Stimulated activated naive B cell treated with anti-CD40 and anti-IgM and Interleukin-4, amounts not matched to agents 10 μg/mL and 1 μg/mL and 100 μg/mL, for 72 hours (primary cell): ENCODE measurements around the gene RDH13.
"Not testable (repeated sequence)": the region's sequence is repeated elsewhere in the genome, so short reads cannot be mapped to it uniquely, and the experiment has no call there.

Source experiments
- ATAC-seq, 2 donors: fragments of 150-1000 bp; cut with Tn5 transposase; replicated peaks; 2 replicates each; pipeline ENCODE4 v1.10.0; 2021; ENCODE audit warnings: moderate library complexity in 1 of 2
- DNase-seq: peaks from one replicate; pipeline ENCODE4 v3.0.0; 2021
- H3K27ac Mint-ChIP-seq: one replicate; pipeline ENCODE4 v1.8.0; 2022; ENCODE audit warnings: mild to moderate bottlenecking, mixed read lengths
- H3K27me3 Mint-ChIP-seq, 2 donors: one replicate each; pipeline ENCODE4 v1.8.0; 2022; ENCODE audit warnings: mixed read lengths in 2 of 2
- H3K36me3 Mint-ChIP-seq, 2 donors: one replicate each; pipeline ENCODE4 v1.8.0; 2022; ENCODE audit warnings: mixed read lengths in 2 of 2, mild to moderate bottlenecking in 1 of 2
- H3K4me1 Mint-ChIP-seq, 2 donors: one replicate each; pipeline ENCODE4 v1.8.0; 2022; ENCODE audit warnings: mixed read lengths in 2 of 2, mild to moderate bottlenecking in 1 of 2
- H3K4me3 Mint-ChIP-seq, 2 donors: one replicate each; pipeline ENCODE4 v1.8.0; 2022; ENCODE audit warnings: mild to moderate bottlenecking in 2 of 2, mixed read lengths in 2 of 2, moderate library complexity in 1 of 2
- H3K9me3 Mint-ChIP-seq, 2 donors: one replicate each; pipeline ENCODE4 v1.8.0; 2022; ENCODE audit warnings: mixed read lengths in 2 of 2, mild to moderate bottlenecking in 1 of 2

The RDH13 gene, protein sequence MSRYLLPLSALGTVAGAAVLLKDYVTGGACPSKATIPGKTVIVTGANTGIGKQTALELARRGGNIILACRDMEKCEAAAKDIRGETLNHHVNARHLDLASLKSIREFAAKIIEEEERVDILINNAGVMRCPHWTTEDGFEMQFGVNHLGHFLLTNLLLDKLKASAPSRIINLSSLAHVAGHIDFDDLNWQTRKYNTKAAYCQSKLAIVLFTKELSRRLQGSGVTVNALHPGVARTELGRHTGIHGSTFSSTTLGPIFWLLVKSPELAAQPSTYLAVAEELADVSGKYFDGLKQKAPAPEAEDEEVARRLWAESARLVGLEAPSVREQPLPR

GRCh38 chr19:55062735-55063491 lies at the start of gene RDH13:
Gene RDH13 (minus strand): TSS chr19:55063148. CDS start chr19:55063032, 116 bp downstream.
- peak within 1 kb of the TSS; percentile 88 to 90 for H3K4me3 Mint-ChIP-seq
- peaks cover 5 to 12% of the 10 kb centered on the region in 2 donors for H3K4me1 Mint-ChIP-seq
- H3K9me3 Mint-ChIP-seq, result peaks cover 0 to 2% of the 10 kb centered on the region in 2 donors
- DNase-seq (peak; percentile 91), ATAC-seq (peak; percentile 99 to 100)
- peaks cover 14 to 16% of the 10 kb centered on the region in 2 donors for H3K36me3 Mint-ChIP-seq
- peak within 1 kb of the TSS; percentile 92 for H3K27ac Mint-ChIP-seq
- peaks cover 21 to 24% of the 10 kb centered on the region in 2 donors for H3K27me3 Mint-ChIP-seq

GRCh38 chr19:55112246-55112776 lies 49.4 kb upstream of the RDH13 start:
- Mint-ChIP-seq H3K36me3 (peaks cover 29 to 39% of the 10 kb centered on the region in 2 donors), H3K4me1 (peaks cover 32 to 44% of the 10 kb centered on the region in 2 donors), H3K4me3 (no peak overlapping the region), H3K27me3 (no peaks in the 10 kb centered on the region), H3K9me3 (no peaks in the 10 kb centered on the region), H3K27ac (no peak overlapping the region)
- ATAC-seq, result no peak
- DNase-seq, result no peak

- Mint-ChIP-seq H3K36me3 (peaks cover 30 to 42% of the 10 kb centered on the region in 2 donors), H3K27me3 (no peaks in the 10 kb centered on the region), H3K27ac (no peak overlapping the region), H3K9me3 (no peaks in the 10 kb centered on the region), H3K4me1 (peaks cover 30 to 44% of the 10 kb centered on the region in 2 donors), H3K4me3 (no peak overlapping the region)
- DNase-seq (no peak), ATAC-seq (no peak)
Measured at GRCh38 chr19:55111238-55111831, 48.4 kb upstream of the RDH13 start.

GRCh38 chr19:55109527-55110291 lies 46.8 kb upstream of the RDH13 start:
- Mint-ChIP-seq H3K27me3 (no peaks in the 10 kb centered on the region), H3K36me3 (peaks cover 28 to 47% of the 10 kb centered on the region in 2 donors), H3K4me1 (peaks cover 20 to 29% of the 10 kb centered on the region in 2 donors), H3K27ac (no peak overlapping the region), H3K4me3 (no peak overlapping the region), H3K9me3 (no peaks in the 10 kb centered on the region)
- ATAC-seq (no peak), DNase-seq (no peak)

GRCh38 chr19:55107252-55107651 lies 44.3 kb upstream of the RDH13 start:
- not testable (repeated sequence) for ATAC-seq, H3K27me3 Mint-ChIP-seq, H3K9me3 Mint-ChIP-seq, H3K4me3 Mint-ChIP-seq, H3K27ac Mint-ChIP-seq, DNase-seq
- Mint-ChIP-seq H3K36me3 (peaks cover 42 to 58% of the 10 kb centered on the region in 2 donors), H3K4me1 (peaks cover 10 to 13% of the 10 kb centered on the region in 2 donors)

- DNase-seq (no peak), ATAC-seq (no peak)
- H3K36me3 Mint-ChIP-seq, result peaks cover 45 to 64% of the 10 kb centered on the region in 2 donors
- H3K9me3 Mint-ChIP-seq, result no peaks in the 10 kb centered on the region
- H3K27ac Mint-ChIP-seq, result no peak overlapping the region
- no peaks in the 10 kb centered on the region for H3K27me3 Mint-ChIP-seq
- H3K4me1 Mint-ChIP-seq, result peaks cover 12 to 13% of the 10 kb centered on the region in 2 donors
- no peak overlapping the region for H3K4me3 Mint-ChIP-seq
Measured at GRCh38 chr19:55106591-55106990, 43.6 kb upstream of the RDH13 start.

- Mint-ChIP-seq H3K36me3 (peaks cover 43 to 63% of the 10 kb centered on the region in 2 donors), H3K4me3 (no peak overlapping the region), H3K27ac (no peak overlapping the region), H3K27me3 (no peaks in the 10 kb centered on the region), H3K4me1 (peaks cover 6 to 8% of the 10 kb centered on the region in 2 donors), H3K9me3 (no peaks in the 10 kb centered on the region)
- no peak for DNase-seq
- ATAC-seq, result no peak
Measured at GRCh38 chr19:55105237-55105636, 42.3 kb upstream of the RDH13 start.

GRCh38 chr19:55103190-55103589 lies 40.2 kb upstream of the RDH13 start:
- Mint-ChIP-seq H3K9me3 (no peaks in the 10 kb centered on the region), H3K27me3 (no peaks in the 10 kb centered on the region)

GRCh38 chr19:55101261-55101660 lies 38.3 kb upstream of the RDH13 start:
- no peaks in the 10 kb centered on the region for H3K9me3 Mint-ChIP-seq
- DNase-seq (no peak), ATAC-seq (no peak)
- H3K27ac Mint-ChIP-seq, result no peak overlapping the region
- peaks cover 10 to 11% of the 10 kb centered on the region in 2 donors for H3K4me1 Mint-ChIP-seq
- no peaks in the 10 kb centered on the region for H3K27me3 Mint-ChIP-seq
- no peak overlapping the region for H3K4me3 Mint-ChIP-seq
- peaks cover 40 to 60% of the 10 kb centered on the region in 2 donors for H3K36me3 Mint-ChIP-seq

More at GRCh38 chr19:55103190-55103589, 40.2 kb upstream of the RDH13 start:
- Mint-ChIP-seq H3K27ac (no peak overlapping the region), H3K4me1 (peaks cover 4 to 10% of the 10 kb centered on the region in 2 donors), H3K4me3 (no peak overlapping the region), H3K36me3 (peaks cover 40 to 55% of the 10 kb centered on the region in 2 donors)
- ATAC-seq (no peak), DNase-seq (no peak)

DNA sequence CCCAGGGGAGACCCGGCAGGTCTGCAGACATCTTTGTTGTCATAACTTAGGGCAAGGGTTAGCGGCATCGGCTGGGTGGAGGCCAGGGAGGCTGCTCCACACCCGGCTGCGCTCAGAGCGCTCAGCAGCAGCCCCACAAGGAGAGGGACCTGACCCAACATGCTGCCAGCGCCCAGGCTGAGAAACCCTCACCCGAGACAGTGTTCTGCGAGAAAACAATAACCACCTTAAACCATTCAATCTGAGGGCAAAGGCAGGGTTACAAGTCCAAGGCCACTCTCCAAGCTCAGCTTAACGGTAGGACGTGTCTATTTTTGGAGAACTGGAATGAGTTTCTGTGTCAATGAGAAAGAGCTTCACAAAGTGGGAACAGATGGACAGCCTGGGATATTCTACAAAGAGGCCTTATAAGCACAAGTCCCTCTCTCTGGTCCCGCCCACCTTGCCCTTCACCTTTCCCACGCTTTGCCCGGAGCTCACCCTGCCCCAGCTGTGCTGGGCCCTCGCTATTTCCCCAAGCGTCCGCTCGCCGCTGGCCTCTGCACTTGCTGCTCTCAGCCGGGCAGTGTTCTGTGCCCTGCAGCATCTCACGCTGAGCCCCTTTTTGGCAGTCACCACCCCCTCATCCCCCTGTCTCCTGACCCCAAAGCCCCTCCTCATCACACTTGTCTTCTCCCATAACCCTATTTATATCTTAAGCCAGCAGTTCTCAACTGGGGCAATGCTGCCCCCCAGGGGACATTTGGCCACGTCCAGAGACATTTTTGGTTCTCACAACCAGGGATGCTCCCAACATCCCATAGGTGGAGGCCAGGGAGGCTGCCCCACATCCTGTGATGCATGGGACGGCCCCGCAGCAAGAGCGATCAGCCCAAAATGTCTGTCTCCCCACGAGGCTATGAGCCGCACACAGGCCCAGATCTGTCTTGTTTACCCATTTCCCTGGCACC lies 36.9 kb upstream of the RDH13 start:
- Mint-ChIP-seq H3K4me3 (no peak overlapping the region), H3K9me3 (no peaks in the 10 kb centered on the region), H3K27me3 (no peaks in the 10 kb centered on the region), H3K36me3 (peaks cover 42 to 55% of the 10 kb centered on the region in 2 donors), H3K27ac (no peak overlapping the region), H3K4me1 (peaks cover 8 to 10% of the 10 kb centered on the region in 2 donors)
- DNase-seq, result no peak
- no peak for ATAC-seq

DNA sequence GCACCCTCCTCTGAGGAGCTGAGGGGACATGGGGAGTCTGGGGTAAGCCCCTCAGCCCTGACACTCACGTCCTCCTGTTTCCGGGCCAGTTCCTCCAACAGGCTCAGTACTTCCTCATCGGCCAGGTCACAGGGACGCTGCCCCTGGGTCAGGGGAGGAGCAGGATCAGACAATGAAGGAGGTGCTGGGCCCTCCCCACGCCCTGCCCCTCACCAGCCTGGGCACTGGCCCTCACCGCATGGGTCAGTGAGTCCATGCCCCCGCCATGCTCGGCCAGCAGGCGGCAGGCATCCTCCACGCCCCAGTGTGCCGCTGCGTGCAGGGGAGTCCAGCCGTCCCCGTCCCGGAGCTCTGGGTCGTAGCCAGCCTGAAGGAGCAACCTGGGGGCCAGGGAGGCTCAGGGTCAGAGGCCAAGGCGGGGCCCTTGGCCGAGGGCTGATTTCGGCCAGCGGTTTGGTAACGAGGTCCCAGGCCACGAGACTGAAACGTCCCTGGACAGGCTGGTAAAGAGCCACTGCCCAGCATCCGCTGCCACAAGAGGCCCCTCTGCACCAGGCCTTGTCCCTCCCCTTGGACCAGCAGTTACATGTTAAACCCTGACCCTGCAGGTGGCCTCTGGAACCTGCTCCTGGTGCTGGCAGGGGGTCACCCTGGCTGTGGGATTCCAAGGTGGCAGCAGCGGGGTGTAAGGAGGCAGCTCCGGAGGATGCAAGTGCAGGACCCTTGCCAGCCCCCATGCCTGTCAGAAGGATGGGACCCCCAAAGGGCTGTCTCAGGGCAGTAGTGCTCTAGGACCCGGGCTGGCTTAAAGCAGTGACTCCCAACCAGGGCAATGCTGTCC lies 36.0 kb upstream of the RDH13 start:
- Mint-ChIP-seq H3K27ac (no peak overlapping the region), H3K36me3 (peaks cover 46 to 59% of the 10 kb centered on the region in 2 donors)
- DNase-seq, result no peak

More for the DNA sequence above, 36.0 kb upstream of the RDH13 start:
- Mint-ChIP-seq H3K9me3 (no peaks in the 10 kb centered on the region), H3K4me3 (no peak overlapping the region), H3K4me1 (peaks cover 8 to 10% of the 10 kb centered on the region in 2 donors), H3K27me3 (no peaks in the 10 kb centered on the region)
- no peak for ATAC-seq
